ENCODE measurements around the gene NABP1. TPM values are rescaled to one million over a fixed set of nuclear protein-coding genes. Genes with fewer than 3 reads are reported as not detected.
A peak's percentile ranks its signal among the peaks of the same experiment; 100 is the strongest.

Gene NABP1
- total and polyA plus RNA-seq, 10 of the 15 experiments (the other 5 are each of a cell fraction or from before 2014, with no cell fraction given): 22.9 to 65.7 (median 39.9) TPM

- FAIRE-seq (peak; percentile 77), DNase-seq (ENCODE audit: low read depth, low spot score) (no peak), ATAC-seq (peak; percentile 72)
- in situ Hi-C loops (cut with MboI): no loop called here
- CTCF ChIA-PET: interaction anchor here (0.9 to 1.9 kb wide), 3 partner anchors 11 to 62 kb away, joined by 4 to 7 read pairs (median 5); no protein-coding TSS in a partner anchor
- Histone ChIP-seq H3K27me3 (replicated peaks in 1 of 2; ENCODE audit: control insufficient read depth in 2 of 2, insufficient read depth in 2 of 2, low read length in 1 of 2) (no peaks in the 10 kb centered on the region), H3K9ac (ENCODE audit: control insufficient read depth, insufficient read depth, low read length) (no peak overlapping the region), H3K4me1 (ENCODE audit: control insufficient read depth, insufficient read depth, low read length) (no peaks in the 10 kb centered on the region), H3K79me2 (ENCODE audit: control insufficient read depth, insufficient read depth, low read length) (no peaks in the 10 kb centered on the region), H4K20me1 (ENCODE audit: control insufficient read depth, insufficient read depth) (no peaks in the 10 kb centered on the region), H3K4me3 (no peak overlapping the region), H3K4me2 (ENCODE audit: control insufficient read depth, insufficient read depth) (peak overlapping the region; percentile 19; the same call in 1 of the 2 replicates), H3K9me3 (replicated peaks; ENCODE audit: control insufficient read depth, insufficient read depth, low read length) (no peaks in the 10 kb centered on the region), H2AFZ (ENCODE audit: control insufficient read depth, low read depth, low read length) (no peak overlapping the region), H3K36me3 (ENCODE audit: control insufficient read depth in 2 of 2, insufficient read depth in 2 of 2, low read length in 1 of 2) (no peaks in the 10 kb centered on the region), H3K27ac (ENCODE audit: control insufficient read depth, insufficient read depth) (no peak overlapping the region)
- RAD21 ChIA-PET (ENCODE audit: unreplicated experiment): interaction anchor here (0.8 to 2.9 kb wide), 2 partner anchors 9 to 47 kb away, joined by 3 to 11 read pairs; partner anchors contain the start of gene NABP1
- TF ChIP-seq MEF2A (IDR thresholded peaks at IDR 0.05; ENCODE audit: insufficient read depth, low read depth, low read length): peak; percentile 68; the same call in 1 of the 2 replicates
- peak; percentile 34; the same call in 1 of the 2 replicates for TF ChIP-seq RUNX3 (IDR thresholded peaks at IDR 0.05; ENCODE audit: low read length)
- TF ChIP-seq ETV6 (conservative IDR thresholded peaks at IDR 0.05 in 1 of 2, IDR thresholded peaks at IDR 0.05 in 1 of 2; ENCODE audit: borderline replicate concordance in 1 of 2, low read depth in 1 of 2): peak in 1 of 2 experiments; percentile 24; a peak in 1 of 4 replicates
- TF ChIP-seq HDAC6 (IDR thresholded peaks at IDR 0.05; ENCODE audit: unreplicated experiment): no peak
- peak in 1 of 2 experiments; percentile 21; a peak in 1 of 4 replicates for TF ChIP-seq IKZF2 (IDR thresholded peaks at IDR 0.05)
- no peak for TF ChIP-seq SPI1 (IDR thresholded peaks at IDR 0.05; ENCODE audit: borderline replicate concordance, insufficient read depth, low read depth, low read length)
- no peak for TF ChIP-seq KAT2A (conservative IDR thresholded peaks at IDR 0.05; ENCODE audit: control insufficient read depth, low read depth, low read length)
- TF ChIP-seq NBN (IDR thresholded peaks at IDR 0.05): 0 out of 2 replicates have a peak, but pooled peaks have one; percentile 20
- TF ChIP-seq IRF5 (IDR thresholded peaks at IDR 0.05; ENCODE audit: borderline replicate concordance): no peak
- TF ChIP-seq BHLHE40 (IDR thresholded peaks at IDR 0.05; ENCODE audit: borderline replicate concordance in 1 of 2, low read depth in 2 of 2, low read length in 1 of 2): no peak
- peak; percentile 40; the same call in 1 of the 2 replicates for TF ChIP-seq EED (IDR thresholded peaks at IDR 0.05; ENCODE audit: low read depth)
- TF ChIP-seq ZBTB40 (IDR thresholded peaks at IDR 0.05; ENCODE audit: borderline replicate concordance): peak; percentile 86
- peak; percentile 61 for TF ChIP-seq MEF2B (IDR thresholded peaks at IDR 0.05; ENCODE audit: partially characterized antibody, poor library complexity, severe bottlenecking)
- TF ChIP-seq YY1 (IDR thresholded peaks at IDR 0.05; ENCODE audit: low read depth, low read length): no peak
- 13% methylated on average over 7 of the region's 7 CpGs for WGBS (ENCODE audit: insufficient coverage, insufficient replicate concordance, low lambda C conversion rate, missing lambda C conversion rate)
- POLR2A ChIA-PET: interaction anchor here (0.7 to 2.4 kb wide), 4 partner anchors 13 to 48 kb away, joined by 3 to 16 read pairs (median 3); partner anchors contain the start of gene NABP1
- BruUV-seq (replicated peaks): no TSS peak
- intact Hi-C loops (cut with micrococcal nuclease; ENCODE audit: unreplicated experiment): no loop called here
- SMC1A ChIA-PET (ENCODE audit: uncharacterized antibody, unreplicated experiment): interaction anchor here (0.8 to 15.3 kb wide), 7 partner anchors 8 to 63 kb away, joined by 3 to 136 read pairs (median 5); no protein-coding TSS in a partner anchor
These were observed 48.9 kb upstream of the NABP1 start for GRCh38 chr2:191629001-191629453.
